NCI-H2107 (cell line): Measurements from ENCODE around the gene IPPK.
"Not testable (repeated sequence)": the region's sequence is repeated elsewhere in the genome, so short reads cannot be mapped to it uniquely, and the experiment has no call there.

ENCODE experiments used
- DNase-seq: peaks from one replicate; lab custom pipeline; 2025; lab: John Stamatoyannopoulos, UW

IPPK gene

GRCh38 chr9:92595075-92595474 lies 74.9 kb downstream of the IPPK start:
- DNase-seq: not testable (repeated sequence)

GRCh38 chr9:92592946-92593861 lies 76.7 kb downstream of the IPPK start:
- DNase-seq: no peak

GRCh38 chr9:92592537-92592936 lies 77.4 kb downstream of the IPPK start:
- no peak for DNase-seq

- DNase-seq: no peak
These were observed 79.6 kb downstream of the IPPK start for GRCh38 chr9:92590377-92590776.

- DNase-seq: no peak
These were observed 80.0 kb downstream of the IPPK start for GRCh38 chr9:92589923-92590322.

GRCh38 chr9:92576175-92576574 lies 93.8 kb downstream of the IPPK start:
- no peak for DNase-seq

- not testable (repeated sequence) for DNase-seq
These were observed 96.3 kb downstream of the IPPK start for GRCh38 chr9:92573612-92574011.

GRCh38 chr9:92571871-92572270 lies 98.1 kb downstream of the IPPK start:
- DNase-seq: not testable (repeated sequence)

GRCh38 chr9:92564982-92565381 lies 104.9 kb downstream of the IPPK start:
- DNase-seq: no peak

- peak; percentile 16 for DNase-seq
These were observed 105.4 kb downstream of the IPPK start for GRCh38 chr9:92564504-92564903.
